Colon (tissue), 2 donors: Measurements from ENCODE around the gene TEF.
"Not testable (repeated sequence)": the region's sequence is repeated elsewhere in the genome, so short reads cannot be mapped to it uniquely, and the experiment has no call there.

Experiments
- FAIRE-seq: peaks from 2 replicates; lab custom pipeline; 2012; peaks lifted over from hg19 to GRCh38; lab: Jason Lieb, UNC
- donor health status: control.
- donor health status: control.

Gene TEF

GRCh38 chr22:41382610-41383009, 868 bp downstream of the TEF start:
- FAIRE-seq = no peak

DNA sequence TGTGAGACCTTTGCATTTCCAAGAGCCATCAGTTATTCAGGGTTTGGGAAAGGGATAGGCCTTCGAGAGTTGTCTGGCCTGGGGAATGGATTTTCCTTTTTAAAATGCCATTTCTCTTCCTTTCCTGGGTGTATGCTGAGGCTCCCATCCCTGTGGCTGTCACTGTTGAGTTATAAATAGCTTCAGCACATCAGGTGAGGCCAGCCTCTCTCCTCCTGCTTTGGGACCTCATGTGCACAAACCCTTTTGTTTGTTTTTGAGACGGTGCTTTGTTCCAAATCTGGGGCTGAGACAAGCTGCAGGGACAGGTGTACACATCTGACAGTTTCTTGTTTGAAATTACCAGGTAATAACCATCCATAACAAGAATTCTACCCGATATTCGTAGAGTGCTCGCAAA, 1.3 kb downstream of the TEF start:
- FAIRE-seq = no peak

DNA sequence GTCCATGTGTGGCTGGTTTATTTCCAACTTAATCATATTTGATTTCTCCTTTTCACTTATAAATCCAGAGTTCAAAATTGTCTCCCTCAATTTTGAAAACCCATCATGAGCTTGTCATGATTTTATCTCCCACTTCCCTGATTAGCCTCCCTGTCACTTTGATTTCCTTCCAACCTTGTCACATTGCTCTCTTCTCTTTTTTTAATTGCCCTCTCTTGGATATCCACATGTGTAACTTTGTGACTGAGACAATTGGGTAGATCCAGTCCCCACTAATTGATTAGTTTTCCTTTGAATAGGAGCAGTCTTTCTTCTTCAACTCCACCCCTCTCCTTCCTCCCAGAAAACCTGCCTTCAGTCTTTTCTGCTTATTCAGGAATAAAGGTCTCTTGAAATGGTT, 2.4 kb downstream of the TEF start:
- no peak for FAIRE-seq

DNA sequence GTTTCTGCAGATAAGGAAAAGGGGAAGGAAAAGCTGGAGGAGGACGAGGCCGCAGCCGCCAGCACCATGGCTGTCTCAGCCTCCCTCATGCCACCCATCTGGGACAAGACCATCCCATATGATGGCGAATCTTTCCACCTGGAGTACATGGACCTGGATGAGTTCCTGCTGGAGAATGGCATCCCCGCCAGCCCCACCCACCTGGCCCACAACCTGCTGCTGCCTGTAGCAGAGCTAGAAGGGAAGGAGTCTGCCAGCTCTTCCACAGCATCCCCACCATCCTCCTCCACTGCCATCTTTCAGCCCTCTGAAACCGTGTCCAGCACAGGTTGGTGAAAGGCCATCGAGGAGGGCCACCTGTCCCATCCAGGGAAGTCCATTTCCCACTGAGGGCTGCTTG, 5.6 kb downstream of the TEF start:
- no peak for FAIRE-seq

GRCh38 chr22:41394012-41394356, 12.2 kb downstream of the TEF start:
- FAIRE-seq = no peak

- no peak for FAIRE-seq
Observed at GRCh38 chr22:41395531-41396240, 13.9 kb downstream of the TEF start.

- no peak for FAIRE-seq
Observed at GRCh38 chr22:41397143-41397811, 15.5 kb downstream of the TEF start.

DNA sequence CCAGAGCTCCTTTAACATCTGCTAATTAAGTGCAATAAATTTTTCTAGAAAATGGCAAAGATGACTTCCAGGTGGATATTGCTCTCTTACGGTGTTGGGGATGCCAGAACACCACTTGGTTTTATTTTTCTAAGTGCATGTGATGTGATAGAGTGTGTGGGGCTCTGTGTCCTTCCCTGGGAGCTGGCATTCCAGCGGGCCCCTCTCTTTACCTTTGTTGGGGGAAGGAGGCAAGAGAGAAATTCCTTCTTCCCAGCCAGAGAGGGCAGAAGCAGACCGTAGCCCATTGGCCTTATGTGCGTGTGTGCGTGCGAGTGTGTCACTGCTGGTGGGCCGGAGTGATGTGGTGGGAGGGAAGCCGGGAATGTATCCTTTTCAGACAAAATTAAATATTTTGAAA, 17.2 kb downstream of the TEF start:
- no peak for FAIRE-seq

DNA sequence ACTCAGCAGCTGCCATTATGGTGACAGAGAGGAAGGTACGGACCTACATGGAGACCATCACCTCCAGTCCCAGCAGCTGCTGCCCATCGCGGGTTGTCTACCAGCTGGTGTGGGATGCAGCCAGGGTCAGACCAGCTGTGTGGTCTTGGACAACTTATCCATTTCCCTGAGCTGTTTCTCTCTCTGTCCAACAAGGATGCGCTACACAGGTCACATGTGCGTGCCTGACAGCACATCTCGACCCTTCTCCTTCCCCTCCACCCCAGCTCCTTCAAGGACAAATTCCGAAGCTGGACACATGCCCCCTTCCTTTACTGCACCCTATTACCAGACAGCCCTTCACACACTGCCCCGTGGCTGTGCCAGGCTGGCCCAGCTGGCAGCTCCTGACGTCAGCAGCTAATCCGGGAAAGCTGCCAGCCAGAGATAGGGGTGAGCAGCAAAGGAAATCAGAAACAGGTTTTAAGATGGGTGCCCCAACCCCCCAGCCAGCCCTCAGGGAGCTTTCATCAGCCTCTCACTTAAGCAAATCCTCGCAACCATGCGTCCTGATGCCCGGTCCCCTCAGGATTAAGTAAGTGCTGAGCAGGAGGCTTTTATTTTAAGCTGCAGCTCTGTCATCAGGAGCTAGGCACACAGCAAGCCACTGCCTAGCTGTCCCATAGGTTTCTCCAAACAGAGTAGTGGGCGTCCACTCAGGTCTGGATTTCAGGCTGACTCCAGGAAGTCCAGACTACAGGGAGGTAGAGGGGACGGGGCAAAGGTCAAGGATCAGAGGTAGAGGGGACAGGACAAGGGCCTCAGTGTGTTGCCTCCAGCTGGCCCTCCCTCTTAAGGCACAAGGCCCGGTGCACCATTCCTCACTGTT, 20.3 kb downstream of the TEF start:
- FAIRE-seq = no peak

- FAIRE-seq = not testable (repeated sequence)
Observed at GRCh38 chr22:41402851-41403250, 21.1 kb downstream of the TEF start.

- no peak for FAIRE-seq
Observed at GRCh38 chr22:41403532-41404318, 22.0 kb downstream of the TEF start.

DNA sequence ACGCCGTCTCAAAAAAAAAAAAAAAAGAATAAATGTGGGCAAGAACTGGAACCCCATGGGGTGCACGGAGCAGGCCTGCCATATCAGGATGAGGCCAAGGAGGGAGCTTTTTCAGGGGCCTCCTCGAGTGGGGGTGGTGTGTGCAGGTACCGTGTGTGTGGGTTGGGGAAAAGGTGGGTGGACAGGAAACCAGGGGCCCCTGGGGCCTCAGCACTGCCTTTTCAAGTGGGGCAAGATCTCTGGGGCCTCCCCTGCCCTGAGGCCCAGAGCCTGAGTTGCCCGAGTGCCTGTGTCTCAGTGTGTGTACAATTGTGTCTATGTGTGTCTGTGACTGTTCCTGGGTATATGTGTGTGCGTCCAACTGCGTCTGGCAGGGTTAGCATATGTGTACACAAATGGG, 23.8 kb downstream of the TEF start:
- no peak for FAIRE-seq

DNA sequence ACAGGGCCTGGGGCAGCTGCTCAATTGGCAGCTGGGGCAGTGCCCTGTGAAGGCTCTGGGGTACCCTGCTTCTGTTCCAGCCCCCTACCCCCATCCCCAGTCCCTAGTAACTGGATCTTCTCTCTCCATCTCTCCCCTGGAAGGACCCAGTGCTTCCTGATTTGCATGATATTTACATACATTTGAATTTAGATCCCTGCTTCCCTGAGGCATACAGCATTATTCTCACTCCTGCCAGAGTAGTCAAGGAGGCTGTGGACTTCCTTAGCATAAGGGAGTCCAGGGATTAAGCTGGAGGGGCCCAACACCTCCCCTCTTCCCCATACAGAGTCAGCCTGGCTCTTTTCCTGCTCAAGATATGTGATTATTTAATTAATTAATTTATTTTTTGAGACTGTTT, 24.7 kb downstream of the TEF start:
- FAIRE-seq = no peak

- no peak for FAIRE-seq
Observed at GRCh38 chr22:41407433-41407832, 25.7 kb downstream of the TEF start.

- no peak for FAIRE-seq
Observed at GRCh38 chr22:41408665-41409064, 26.9 kb downstream of the TEF start.

- no peak for FAIRE-seq
Observed at GRCh38 chr22:41410311-41410751, 28.6 kb downstream of the TEF start.

- FAIRE-seq = no peak
Observed at GRCh38 chr22:41411021-41411851, 29.5 kb downstream of the TEF start.

DNA sequence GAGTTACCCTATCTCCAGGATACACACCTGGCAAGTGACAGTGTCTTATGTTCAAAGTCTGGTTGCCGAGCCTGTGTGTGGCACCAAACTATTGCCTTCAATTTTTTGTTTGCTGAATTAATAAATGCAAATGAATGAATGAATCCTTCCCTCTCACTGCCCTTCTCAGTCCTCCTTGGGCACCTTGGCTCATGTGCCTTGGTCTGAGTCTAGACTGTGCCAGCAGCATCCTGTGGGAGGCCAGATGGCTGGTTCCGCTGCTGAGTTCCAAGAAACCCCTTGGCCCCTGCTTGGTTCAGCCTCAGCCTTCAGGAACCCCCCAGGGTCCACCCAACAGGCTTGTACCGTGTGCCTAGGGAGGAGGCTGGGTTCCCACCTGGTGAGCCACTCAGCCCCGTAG, 33.8 kb downstream of the TEF start:
- no peak for FAIRE-seq

DNA sequence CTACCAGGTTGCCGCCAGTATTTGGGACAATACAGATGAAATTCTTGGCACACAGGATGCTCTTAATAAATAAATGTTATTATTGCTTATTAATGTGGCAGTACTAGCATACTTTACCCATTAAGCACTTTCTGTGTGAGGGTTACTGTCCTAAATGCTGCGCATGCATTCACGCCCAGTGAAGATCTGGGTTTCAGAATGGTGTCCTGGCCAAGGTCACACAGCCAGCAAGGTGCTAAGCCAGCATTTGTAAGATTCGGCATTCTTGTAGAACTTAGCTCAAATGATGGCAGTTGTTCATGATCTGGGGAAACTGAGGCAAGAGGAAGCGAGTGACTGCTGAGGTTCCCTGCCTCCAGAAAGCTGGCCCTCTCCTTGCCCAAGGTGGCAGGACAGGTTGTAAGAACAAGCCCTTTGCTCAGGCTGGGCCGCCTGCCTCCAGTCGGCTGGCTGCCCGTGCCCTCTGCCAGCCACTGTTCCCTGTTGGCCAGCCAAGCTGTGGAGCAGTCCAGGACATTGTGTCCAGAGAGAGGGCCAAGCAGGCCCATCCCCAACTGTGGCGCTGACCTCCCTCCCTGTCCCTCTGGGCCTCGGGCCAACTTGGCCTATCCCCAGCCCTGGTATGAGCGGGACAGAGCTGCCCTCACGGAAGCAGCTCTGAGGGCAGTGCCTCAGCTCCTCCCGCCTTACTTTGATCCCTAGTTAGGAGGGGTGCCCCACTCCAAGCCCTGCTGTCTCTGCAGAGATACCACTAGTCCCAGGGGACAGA, 36.1 kb downstream of the TEF start:
- FAIRE-seq = no peak

GRCh38 chr22:41418717-41419116, 37.0 kb downstream of the TEF start:
- FAIRE-seq = no peak
